H9 (cell line): ENCODE results near the gene DIO1. TPM values are rescaled to one million over a fixed set of nuclear protein-coding genes. Genes with fewer than 3 reads are reported as not detected.

Source experiments
- DNase-seq: peaks from one replicate; pipeline ENCODE4 v3.0.0-alpha.2; 2017
- H2AFZ ChIP-seq: one replicate; pipeline ENCODE4 v1.6.1; 2013; ENCODE audit warnings: mild to moderate bottlenecking, low read length, control low read depth, moderate library complexity
- H2AK5ac ChIP-seq: 2 replicates; pipeline ENCODE4 v1.6.1; 2013; ENCODE audit warnings: low read length, control low read depth, mixed read lengths; ENCODE audit not compliant: insufficient read length
- H2BK120ac ChIP-seq: one replicate; pipeline ENCODE4 v1.6.1; 2013; ENCODE audit warnings: low read depth, mild to moderate bottlenecking, low read length, control low read depth, inconsistent platforms; ENCODE audit not compliant: poor library complexity, severe bottlenecking
- H2BK12ac ChIP-seq: 2 replicates; pipeline ENCODE4 v1.6.1; 2013; ENCODE audit warnings: low read length, control low read depth, mixed read lengths, low read depth; ENCODE audit not compliant: insufficient read length
- H2BK15ac ChIP-seq: 2 replicates; pipeline ENCODE4 v1.6.1; 2013; ENCODE audit warnings: low read depth, low read length, control low read depth
- H2BK20ac ChIP-seq: one replicate; pipeline ENCODE4 v1.6.1; 2013; ENCODE audit warnings: low read depth, mild to moderate bottlenecking, low read length, control low read depth, inconsistent platforms; ENCODE audit not compliant: poor library complexity, severe bottlenecking
- H2BK5ac ChIP-seq: 2 replicates; pipeline ENCODE4 v1.6.1; 2013; ENCODE audit warnings: low read length, control low read depth, mixed read lengths; ENCODE audit not compliant: insufficient read length
- H3K14ac ChIP-seq: 2 replicates; pipeline ENCODE4 v1.6.1; 2013; ENCODE audit warnings: low read length, control low read depth; ENCODE audit not compliant: insufficient read depth
- H3K18ac ChIP-seq: 2 replicates; pipeline ENCODE4 v1.6.1; 2013; ENCODE audit warnings: low read depth, mild to moderate bottlenecking, mixed read lengths, low read length, control low read depth; ENCODE audit not compliant: insufficient read length
- H3K23ac ChIP-seq: 2 replicates; pipeline ENCODE4 v1.6.1; 2013; ENCODE audit warnings: low read length, control low read depth, mixed read lengths, low read depth; ENCODE audit not compliant: insufficient read length
- H3K23me2 ChIP-seq: 2 replicates; pipeline ENCODE4 v1.6.1; 2013; ENCODE audit warnings: low read depth, mild to moderate bottlenecking, mixed read lengths, low read length, control low read depth; ENCODE audit not compliant: insufficient read length, poor library complexity, severe bottlenecking
- H3K27ac ChIP-seq: 2 replicates; pipeline ENCODE4 v1.5.1; 2013; ENCODE audit warnings: low read length, control low read depth, mixed read lengths, low read depth; ENCODE audit not compliant: insufficient read length
- H3K27me3 ChIP-seq: 2 replicates; pipeline ENCODE4 v1.6.1; 2013; ENCODE audit warnings: low read length, control low read depth, inconsistent platforms; ENCODE audit not compliant: insufficient read depth
- H3K4ac ChIP-seq: 2 replicates; pipeline ENCODE4 v1.6.1; 2013; ENCODE audit warnings: low read depth, mild to moderate bottlenecking, control low read depth, inconsistent platforms, low read length, moderate library complexity
- H3K4me1 ChIP-seq: 2 replicates; pipeline ENCODE4 v1.6.1; 2013; ENCODE audit warnings: low read length, control low read depth, inconsistent platforms; ENCODE audit not compliant: insufficient read depth
- H3K4me2 ChIP-seq: 2 replicates; pipeline ENCODE4 v1.6.1; 2013; ENCODE audit warnings: low read length, control low read depth, mixed read lengths; ENCODE audit not compliant: insufficient read length, insufficient read depth
- H3K56ac ChIP-seq: 2 replicates; pipeline ENCODE4 v1.6.1; 2013; ENCODE audit warnings: low read depth, mild to moderate bottlenecking, mixed read lengths, low read length, control low read depth; ENCODE audit not compliant: insufficient read length
- H3K79me1 ChIP-seq: 2 replicates; pipeline ENCODE4 v1.6.1; 2013; ENCODE audit warnings: low read depth, mild to moderate bottlenecking, moderate library complexity, low read length, control low read depth, inconsistent platforms; ENCODE audit not compliant: insufficient read depth, poor library complexity, severe bottlenecking
- H3K79me2 ChIP-seq: 2 replicates; pipeline ENCODE4 v1.6.1; 2013; ENCODE audit warnings: low read length, control low read depth, inconsistent platforms; ENCODE audit not compliant: insufficient read depth
- H3K9ac ChIP-seq: 2 replicates; pipeline ENCODE4 v1.6.1; 2013; ENCODE audit warnings: low read length, control low read depth, mixed read lengths; ENCODE audit not compliant: insufficient read length; ENCODE audit errors: extremely low read depth
- H3K9me3 ChIP-seq: one replicate; pipeline ENCODE4 v1.6.1; 2013; ENCODE audit warnings: low read depth, low read length, inconsistent platforms; ENCODE audit not compliant: control insufficient read depth
- H3T11ph ChIP-seq: one replicate; pipeline ENCODE4 v1.6.1; 2013; ENCODE audit warnings: mild to moderate bottlenecking, low read length, control low read depth, inconsistent platforms
- H4K20me1 ChIP-seq: one replicate; pipeline ENCODE4 v1.6.1; 2013; ENCODE audit not compliant: control insufficient read depth, insufficient read length, insufficient read depth
- H4K5ac ChIP-seq: 2 replicates; pipeline ENCODE4 v1.6.1; 2013; ENCODE audit warnings: low read depth, mild to moderate bottlenecking, mixed read lengths, low read length, control low read depth; ENCODE audit not compliant: insufficient read length
- H4K8ac ChIP-seq: replicated peaks from 2 replicates; pipeline ENCODE4 v1.6.1; 2013; ENCODE audit warnings: low read length, control low read depth, mixed read lengths, low read depth; ENCODE audit not compliant: insufficient read length
- H4K91ac ChIP-seq: 2 replicates; pipeline ENCODE4 v1.6.1; 2013; ENCODE audit warnings: low read depth, mild to moderate bottlenecking, moderate library complexity, mixed read lengths, low read length, control low read depth; ENCODE audit not compliant: insufficient read length
- H3K27ac Mint-ChIP-seq, 3 experiments: 2 replicates in 2 of 3; 3 replicates in 1 of 3; pipeline ENCODE4 v1.8.0; 2020 to 2021; ENCODE audit warnings: mixed read lengths in 3 of 3, mild to moderate bottlenecking in 1 of 3, moderate library complexity in 1 of 3
- H3K27me3 Mint-ChIP-seq: 2 replicates; pipeline ENCODE4 v1.8.0; 2021; ENCODE audit warnings: low read depth, mild to moderate bottlenecking, moderate library complexity, mixed read lengths
- H3K36me3 Mint-ChIP-seq, 3 experiments: 2 replicates in 2 of 3; 3 replicates in 1 of 3; pipeline ENCODE4 v1.8.0; 2020 to 2021; ENCODE audit warnings: low read depth in 3 of 3, mixed read lengths in 3 of 3; ENCODE audit not compliant: insufficient read depth in 1 of 3
- H3K4me1 Mint-ChIP-seq, 2 experiments: 2 replicates each; pipeline ENCODE4 v1.8.0; 2020; ENCODE audit warnings: mixed read lengths in 2 of 2
- H3K4me3 Mint-ChIP-seq, 2 experiments: 2 replicates in 1 of 2; 3 replicates in 1 of 2; pipeline ENCODE4 v1.8.0; 2020 to 2021; ENCODE audit warnings: mild to moderate bottlenecking in 2 of 2, mixed read lengths in 2 of 2, moderate library complexity in 1 of 2
- H3K9me3 Mint-ChIP-seq, 2 experiments: 2 replicates in 1 of 2; 3 replicates in 1 of 2; pipeline ENCODE4 v1.8.0; 2020; ENCODE audit warnings: mild to moderate bottlenecking in 2 of 2, mixed read lengths in 2 of 2, moderate library complexity in 1 of 2
- WGBS: extraction: QIAGEN DNeasy Blood & Tissue Kit; methylation state at CpG from one replicate; pipeline ENCODE4 v1.1.7; 2013; ENCODE audit warnings: missing lambda C conversion rate, low lambda C conversion rate, mixed read lengths; ENCODE audit not compliant: insufficient read length; ENCODE audit errors: extremely low coverage; 5-methylcytosine and 5-hydroxymethylcytosine counted together
- total RNA-seq: library from RNA; stranded (reverse); gene quantifications from 2 replicates; pipeline ENCODE4 v1.2.1, GENCODE V29; 2021
- TF ChIP-seq, protein P1 (sequence below): fragments of 200-600 bp; sonication (generic); conservative IDR thresholded peaks from 3 replicates; pipeline ENCODE4 v1.8.0; 2021; ENCODE audit warnings: antibody characterized with exemption, mild to moderate bottlenecking

The DIO1 gene
- total RNA-seq, 1 experiment from 2014 or later: not detected

DNA sequence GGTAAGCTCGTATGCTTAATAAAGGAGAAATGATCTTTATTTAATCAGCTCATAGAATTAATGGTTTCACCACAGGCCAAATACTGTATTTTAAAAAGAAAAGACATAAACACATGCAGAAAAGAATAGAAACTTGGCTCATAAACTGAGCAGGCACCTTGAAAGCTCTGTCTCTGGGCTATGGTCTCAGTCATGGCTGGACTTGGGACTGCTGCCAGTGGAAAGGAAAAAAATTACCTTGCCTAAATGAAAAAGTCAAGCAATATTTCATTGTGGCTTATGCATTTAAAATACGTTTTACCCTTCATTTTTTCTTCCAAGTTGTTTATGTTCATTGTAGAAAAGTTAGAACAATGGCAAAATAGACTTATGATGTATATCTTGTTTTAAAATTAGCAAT, 60.1 kb downstream of the DIO1 start:
- DNase-seq: no peak
- H4K20me1 ChIP-seq: no peaks in the 10 kb centered on the region
- no peak overlapping the region for H2BK5ac ChIP-seq
- no peak overlapping the region for H3K18ac ChIP-seq
- no CpG with 5 or more reads among the region's 2 CpGs for WGBS
- H3K9ac ChIP-seq: no peak overlapping the region
- H2BK120ac ChIP-seq: no peak overlapping the region
- H3K9me3 ChIP-seq: no peaks in the 10 kb centered on the region
- Mint-ChIP-seq H3K9me3 (no peaks in the 10 kb centered on the region), H3K4me3 (no peak overlapping the region), H3K4me1 (peaks cover 38 to 43% of the 10 kb centered on the region in 2 experiments), H3K27me3 (no peaks in the 10 kb centered on the region; the same call in 1 of the 2 replicates), H3K36me3 (peaks cover 13 to 54% (median 42%) of the 10 kb centered on the region in 3 experiments; a peak in 6 of 7 replicates), H3K27ac (no peak overlapping the region)
- no peaks in the 10 kb centered on the region for H3K79me2 ChIP-seq
- H3K14ac ChIP-seq: no peak overlapping the region
- H2BK20ac ChIP-seq: no peak overlapping the region
- no peak overlapping the region for H4K8ac ChIP-seq
- H3K23me2 ChIP-seq: no peaks in the 10 kb centered on the region
- H2AK5ac ChIP-seq: no peak overlapping the region
- H3K4me2 ChIP-seq: no peak overlapping the region
- no peaks in the 10 kb centered on the region for H3K27me3 ChIP-seq
- no peak overlapping the region for H2BK15ac ChIP-seq
- no peak overlapping the region for H3T11ph ChIP-seq
- no peak overlapping the region for H3K27ac ChIP-seq
- no peaks in the 10 kb centered on the region for H3K79me1 ChIP-seq
- H2BK12ac ChIP-seq: no peak overlapping the region
- H4K5ac ChIP-seq: no peak overlapping the region
- H3K4ac ChIP-seq: no peak overlapping the region
- H3K4me1 ChIP-seq: no peaks in the 10 kb centered on the region; the same call in 1 of the 2 replicates
- H3K23ac ChIP-seq: no peak overlapping the region
- H2AFZ ChIP-seq: no peak overlapping the region
- H4K91ac ChIP-seq: no peak overlapping the region
- H3K56ac ChIP-seq: no peak overlapping the region
- TF ChIP-seq, protein P1, sequence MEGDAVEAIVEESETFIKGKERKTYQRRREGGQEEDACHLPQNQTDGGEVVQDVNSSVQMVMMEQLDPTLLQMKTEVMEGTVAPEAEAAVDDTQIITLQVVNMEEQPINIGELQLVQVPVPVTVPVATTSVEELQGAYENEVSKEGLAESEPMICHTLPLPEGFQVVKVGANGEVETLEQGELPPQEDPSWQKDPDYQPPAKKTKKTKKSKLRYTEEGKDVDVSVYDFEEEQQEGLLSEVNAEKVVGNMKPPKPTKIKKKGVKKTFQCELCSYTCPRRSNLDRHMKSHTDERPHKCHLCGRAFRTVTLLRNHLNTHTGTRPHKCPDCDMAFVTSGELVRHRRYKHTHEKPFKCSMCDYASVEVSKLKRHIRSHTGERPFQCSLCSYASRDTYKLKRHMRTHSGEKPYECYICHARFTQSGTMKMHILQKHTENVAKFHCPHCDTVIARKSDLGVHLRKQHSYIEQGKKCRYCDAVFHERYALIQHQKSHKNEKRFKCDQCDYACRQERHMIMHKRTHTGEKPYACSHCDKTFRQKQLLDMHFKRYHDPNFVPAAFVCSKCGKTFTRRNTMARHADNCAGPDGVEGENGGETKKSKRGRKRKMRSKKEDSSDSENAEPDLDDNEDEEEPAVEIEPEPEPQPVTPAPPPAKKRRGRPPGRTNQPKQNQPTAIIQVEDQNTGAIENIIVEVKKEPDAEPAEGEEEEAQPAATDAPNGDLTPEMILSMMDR: no peak
